Measurements from ENCODE around the gene TPK1.

GRCh38 chr7:144584726-144585125 lies 251.1 kb downstream of the TPK1 start:
- TF ChIP-seq CTCF (IDR thresholded peaks at IDR 0.05; ENCODE audit: low read depth, low read length) (no peak), POLR2A (IDR thresholded peaks at IDR 0.05; ENCODE audit: extremely low read depth, insufficient read length) (no peak), MYC (IDR thresholded peaks at IDR 0.05; ENCODE audit: low read depth, low read length) (no peak), MAX (IDR thresholded peaks at IDR 0.05; ENCODE audit: low read depth, low read length) (no peak)

All from NB4 (cell line).